OCI-LY1 (cell line): ENCODE measurements around the gene ADGRB2.

Experiments
- H2AFZ ChIP-seq: fragments of 200-600 bp; sonication (generic), shearing (Covaris generic); 2 replicates; pipeline ENCODE4 v1.6.0; 2014; ENCODE audit warnings: antibody characterized with exemption, mild to moderate bottlenecking, low read length
- H3F3A ChIP-seq: fragments of 200-600 bp; sonication (generic), shearing (Covaris generic); 2 replicates; pipeline ENCODE4 v1.6.0; 2014; ENCODE audit warnings: mild to moderate bottlenecking, antibody characterized with exemption, low read length, moderate library complexity; ENCODE audit not compliant: insufficient read depth
- H3K27ac ChIP-seq: fragments of 200-600 bp; sonication (generic); 2 replicates; pipeline ENCODE4 v1.5.1; 2014; ENCODE audit warnings: low read length, mixed run types, mild to moderate bottlenecking, low read depth; ENCODE audit not compliant: poor library complexity, severe bottlenecking
- H3K27me3 ChIP-seq: fragments of 200-600 bp; sonication (generic); 2 replicates; pipeline ENCODE4 v1.6.0; 2014; ENCODE audit warnings: antibody characterized with exemption, mild to moderate bottlenecking, low read length, moderate library complexity; ENCODE audit not compliant: insufficient read depth
- H3K36me3 ChIP-seq: fragments of 200-600 bp; sonication (generic); 2 replicates; pipeline ENCODE4 v1.6.1; 2014; ENCODE audit warnings: mild to moderate bottlenecking, antibody characterized with exemption, low read length, moderate library complexity, mixed read lengths; ENCODE audit not compliant: insufficient read depth
- H3K4me1 ChIP-seq: fragments of 200-600 bp; sonication (generic); 2 replicates; pipeline ENCODE4 v1.5.1; 2014; ENCODE audit warnings: mild to moderate bottlenecking, low read length, moderate library complexity; ENCODE audit not compliant: insufficient read depth, severe bottlenecking
- H3K4me2 ChIP-seq: fragments of 200-600 bp; sonication (generic), shearing (Covaris generic); 2 replicates; pipeline ENCODE4 v1.6.1; 2014; ENCODE audit warnings: low read length
- H3K4me3 ChIP-seq: fragments of 200-600 bp; sonication (generic); 2 replicates; pipeline ENCODE4 v1.5.1; 2014; ENCODE audit warnings: low read length, low read depth, mild to moderate bottlenecking, mixed read lengths; ENCODE audit not compliant: poor library complexity, severe bottlenecking
- H3K79me2 ChIP-seq: fragments of 200-600 bp; shearing (Covaris generic); 2 replicates; pipeline ENCODE4 v1.6.1; 2016; ENCODE audit warnings: mixed run types, low read length, mixed read lengths; ENCODE audit not compliant: insufficient read depth
- H3K9ac ChIP-seq: fragments of 200-600 bp; sonication (generic), shearing (Covaris generic); 2 replicates; pipeline ENCODE4 v1.6.1; 2014; ENCODE audit warnings: mild to moderate bottlenecking, low read length, mixed read lengths
- H3K9me2 ChIP-seq: fragments of 200-600 bp; sonication (generic), shearing (Covaris generic); 2 replicates; pipeline ENCODE4 v1.6.1; 2014; ENCODE audit warnings: low read depth, mild to moderate bottlenecking, low read length, mixed read lengths
- H3K9me3 ChIP-seq: fragments of 200-600 bp; shearing (Covaris generic); 2 replicates; pipeline ENCODE4 v1.6.1; 2014; ENCODE audit warnings: low read length, mixed read lengths
- H4K20me1 ChIP-seq: fragments of 200-600 bp; sonication (generic), shearing (Covaris generic); 2 replicates; pipeline ENCODE4 v1.6.0; 2016; ENCODE audit warnings: mild to moderate bottlenecking, low read length; ENCODE audit not compliant: insufficient read depth
- CTCF ChIP-seq: fragments of 200-600 bp; sonication (generic), shearing (Covaris generic); IDR thresholded peaks from 2 replicates; pipeline ENCODE4 v1.5.1; 2017; ENCODE audit warnings: mild to moderate bottlenecking, antibody characterized with exemption, low read length, moderate library complexity, mixed read lengths
- EZH2 ChIP-seq: fragments of 200-600 bp; sonication (generic), shearing (Covaris generic); IDR thresholded peaks from 2 replicates; pipeline ENCODE4 v1.8.0; 2017; ENCODE audit warnings: borderline replicate concordance, mixed run types, mild to moderate bottlenecking, antibody characterized with exemption, low read length, moderate library complexity, mixed read lengths

ADGRB2 gene

GRCh38 chr1:31744165-31744888, 19.8 kb downstream of the ADGRB2 start:
- Histone ChIP-seq H3F3A (no peaks in the 10 kb centered on the region), H3K79me2 (no peaks in the 10 kb centered on the region), H3K36me3 (no peaks in the 10 kb centered on the region), H3K27me3 (no peaks in the 10 kb centered on the region), H4K20me1 (no peaks in the 10 kb centered on the region), H3K9ac (no peak overlapping the region), H3K9me2 (no peaks in the 10 kb centered on the region), H3K4me1 (peaks cover 22% of the 10 kb centered on the region), H3K4me2 (peak overlapping the region; percentile 39), H3K27ac (peak overlapping the region; percentile 49), H2AFZ (no peak overlapping the region), H3K9me3 (no peaks in the 10 kb centered on the region), H3K4me3 (no peak overlapping the region)
- TF ChIP-seq CTCF (no peak), EZH2 (no peak)

GRCh38 chr1:31742462-31743212, 21.5 kb downstream of the ADGRB2 start:
- Histone ChIP-seq H3K4me2 (no peak overlapping the region), H4K20me1 (no peaks in the 10 kb centered on the region), H3K27me3 (no peaks in the 10 kb centered on the region), H2AFZ (no peak overlapping the region), H3K79me2 (no peaks in the 10 kb centered on the region), H3F3A (no peaks in the 10 kb centered on the region), H3K4me3 (no peak overlapping the region), H3K9me3 (no peaks in the 10 kb centered on the region), H3K27ac (no peak overlapping the region), H3K9me2 (no peaks in the 10 kb centered on the region), H3K4me1 (peaks cover 25% of the 10 kb centered on the region), H3K9ac (no peak overlapping the region), H3K36me3 (no peaks in the 10 kb centered on the region)
- TF ChIP-seq EZH2 (no peak), CTCF (no peak)

GRCh38 chr1:31739346-31739745, 24.8 kb downstream of the ADGRB2 start:
- Histone ChIP-seq H3K79me2 (no peaks in the 10 kb centered on the region), H4K20me1 (no peaks in the 10 kb centered on the region), H3K4me3 (no peak overlapping the region), H3K9me2 (no peaks in the 10 kb centered on the region), H2AFZ (no peak overlapping the region), H3K27me3 (no peaks in the 10 kb centered on the region; the same call in 1 of the 2 replicates), H3K9me3 (no peaks in the 10 kb centered on the region), H3K4me2 (no peak overlapping the region), H3K9ac (no peak overlapping the region), H3K4me1 (peaks cover 11% of the 10 kb centered on the region), H3K36me3 (no peaks in the 10 kb centered on the region), H3K27ac (no peak overlapping the region), H3F3A (no peaks in the 10 kb centered on the region)
- TF ChIP-seq EZH2, result no peak
